HEK293T (cell line): ENCODE data around the gene TOMM6.

Experiments used
- BHLHE40 ChIP-seq: fragments of 450-650 bp; IDR thresholded peaks from 2 replicates; pipeline ENCODE4 v1.6.1; 2016; ENCODE audit warnings: mild to moderate bottlenecking, moderate library complexity, borderline replicate concordance
- ELF4 ChIP-seq: fragments of 450-650 bp; IDR thresholded peaks from 2 replicates; pipeline ENCODE4 v1.6.1; 2017; ENCODE audit warnings: antibody characterized with exemption
- FOXM1 ChIP-seq: fragments of 450-650 bp; IDR thresholded peaks from 2 replicates; pipeline ENCODE4 v1.6.1; 2017; ENCODE audit warnings: mild to moderate bottlenecking, borderline replicate concordance
- L3MBTL2 ChIP-seq: fragments of 450-650 bp; conservative IDR thresholded peaks from 2 replicates; pipeline ENCODE4 v1.6.1; 2016; ENCODE audit warnings: mild to moderate bottlenecking
- SP1 ChIP-seq: fragments of 450-650 bp; IDR thresholded peaks from 2 replicates; pipeline ENCODE4 v1.6.1; 2017
- SUZ12 ChIP-seq: fragments of 450-650 bp; IDR thresholded peaks from 2 replicates; pipeline ENCODE4 v1.6.1; 2016; ENCODE audit warnings: mild to moderate bottlenecking
- TARDBP ChIP-seq: fragments of 450-650 bp; IDR thresholded peaks from 2 replicates; pipeline ENCODE4 v1.6.1; 2016
- ZNF384 ChIP-seq: fragments of 450-650 bp; IDR thresholded peaks from 2 replicates; pipeline ENCODE4 v1.6.1; 2016

DNA sequence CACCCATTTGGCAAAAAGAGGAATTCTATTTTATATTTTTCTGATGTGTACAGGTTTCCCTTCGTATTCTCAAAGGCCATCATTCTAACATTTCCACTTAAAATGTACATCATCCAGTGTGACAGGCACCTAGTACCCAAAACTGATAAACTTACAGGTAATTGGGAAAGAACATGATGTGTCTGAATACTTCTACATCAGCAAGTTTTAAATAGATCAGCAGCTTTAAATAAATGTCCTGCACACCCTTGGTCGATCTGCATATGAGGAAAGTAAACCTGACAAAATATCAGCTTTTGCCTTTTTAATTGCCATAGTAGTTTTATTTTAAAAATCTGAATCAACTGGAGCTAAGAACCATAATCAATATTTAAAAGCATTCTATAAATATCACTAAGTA lies 26.5 kb downstream of the TOMM6 start:
- no peak for TF ChIP-seq BHLHE40
- no peak for TF ChIP-seq FOXM1
- TF ChIP-seq ZNF384, result no peak
- no peak for TF ChIP-seq L3MBTL2
- TF ChIP-seq ELF4, result no peak
- no peak for TF ChIP-seq TARDBP
- no peak for TF ChIP-seq SP1
- TF ChIP-seq SUZ12, result no peak
